H9 (cell line): Measurements from ENCODE around the gene PPP2R2B. TPM values are rescaled to one million over a fixed set of nuclear protein-coding genes. Genes with fewer than 3 reads are reported as not detected.

Source experiments
- DNase-seq: peaks from one replicate; pipeline ENCODE4 v3.0.0-alpha.2; 2017
- H2AFZ ChIP-seq: one replicate; pipeline ENCODE4 v1.6.1; 2013; ENCODE audit warnings: mild to moderate bottlenecking, low read length, control low read depth, moderate library complexity
- H2AK5ac ChIP-seq: 2 replicates; pipeline ENCODE4 v1.6.1; 2013; ENCODE audit warnings: low read length, control low read depth, mixed read lengths; ENCODE audit not compliant: insufficient read length
- H2BK120ac ChIP-seq: one replicate; pipeline ENCODE4 v1.6.1; 2013; ENCODE audit warnings: low read depth, mild to moderate bottlenecking, low read length, control low read depth, inconsistent platforms; ENCODE audit not compliant: poor library complexity, severe bottlenecking
- H2BK12ac ChIP-seq: 2 replicates; pipeline ENCODE4 v1.6.1; 2013; ENCODE audit warnings: low read length, control low read depth, mixed read lengths, low read depth; ENCODE audit not compliant: insufficient read length
- H2BK15ac ChIP-seq: 2 replicates; pipeline ENCODE4 v1.6.1; 2013; ENCODE audit warnings: low read depth, low read length, control low read depth
- H2BK20ac ChIP-seq: one replicate; pipeline ENCODE4 v1.6.1; 2013; ENCODE audit warnings: low read depth, mild to moderate bottlenecking, low read length, control low read depth, inconsistent platforms; ENCODE audit not compliant: poor library complexity, severe bottlenecking
- H2BK5ac ChIP-seq: 2 replicates; pipeline ENCODE4 v1.6.1; 2013; ENCODE audit warnings: low read length, control low read depth, mixed read lengths; ENCODE audit not compliant: insufficient read length
- H3K14ac ChIP-seq: 2 replicates; pipeline ENCODE4 v1.6.1; 2013; ENCODE audit warnings: low read length, control low read depth; ENCODE audit not compliant: insufficient read depth
- H3K18ac ChIP-seq: 2 replicates; pipeline ENCODE4 v1.6.1; 2013; ENCODE audit warnings: low read depth, mild to moderate bottlenecking, mixed read lengths, low read length, control low read depth; ENCODE audit not compliant: insufficient read length
- H3K23ac ChIP-seq: 2 replicates; pipeline ENCODE4 v1.6.1; 2013; ENCODE audit warnings: low read length, control low read depth, mixed read lengths, low read depth; ENCODE audit not compliant: insufficient read length
- H3K23me2 ChIP-seq: 2 replicates; pipeline ENCODE4 v1.6.1; 2013; ENCODE audit warnings: low read depth, mild to moderate bottlenecking, mixed read lengths, low read length, control low read depth; ENCODE audit not compliant: insufficient read length, poor library complexity, severe bottlenecking
- H3K27ac ChIP-seq: 2 replicates; pipeline ENCODE4 v1.5.1; 2013; ENCODE audit warnings: low read length, control low read depth, mixed read lengths, low read depth; ENCODE audit not compliant: insufficient read length
- H3K27me3 ChIP-seq: 2 replicates; pipeline ENCODE4 v1.6.1; 2013; ENCODE audit warnings: low read length, control low read depth, inconsistent platforms; ENCODE audit not compliant: insufficient read depth
- H3K4ac ChIP-seq: 2 replicates; pipeline ENCODE4 v1.6.1; 2013; ENCODE audit warnings: low read depth, mild to moderate bottlenecking, control low read depth, inconsistent platforms, low read length, moderate library complexity
- H3K4me1 ChIP-seq: 2 replicates; pipeline ENCODE4 v1.6.1; 2013; ENCODE audit warnings: low read length, control low read depth, inconsistent platforms; ENCODE audit not compliant: insufficient read depth
- H3K4me2 ChIP-seq: 2 replicates; pipeline ENCODE4 v1.6.1; 2013; ENCODE audit warnings: low read length, control low read depth, mixed read lengths; ENCODE audit not compliant: insufficient read length, insufficient read depth
- H3K56ac ChIP-seq: 2 replicates; pipeline ENCODE4 v1.6.1; 2013; ENCODE audit warnings: low read depth, mild to moderate bottlenecking, mixed read lengths, low read length, control low read depth; ENCODE audit not compliant: insufficient read length
- H3K79me1 ChIP-seq: 2 replicates; pipeline ENCODE4 v1.6.1; 2013; ENCODE audit warnings: low read depth, mild to moderate bottlenecking, moderate library complexity, low read length, control low read depth, inconsistent platforms; ENCODE audit not compliant: insufficient read depth, poor library complexity, severe bottlenecking
- H3K79me2 ChIP-seq: 2 replicates; pipeline ENCODE4 v1.6.1; 2013; ENCODE audit warnings: low read length, control low read depth, inconsistent platforms; ENCODE audit not compliant: insufficient read depth
- H3K9ac ChIP-seq: 2 replicates; pipeline ENCODE4 v1.6.1; 2013; ENCODE audit warnings: low read length, control low read depth, mixed read lengths; ENCODE audit not compliant: insufficient read length; ENCODE audit errors: extremely low read depth
- H3K9me3 ChIP-seq: one replicate; pipeline ENCODE4 v1.6.1; 2013; ENCODE audit warnings: low read depth, low read length, inconsistent platforms; ENCODE audit not compliant: control insufficient read depth
- H3T11ph ChIP-seq: one replicate; pipeline ENCODE4 v1.6.1; 2013; ENCODE audit warnings: mild to moderate bottlenecking, low read length, control low read depth, inconsistent platforms
- H4K20me1 ChIP-seq: one replicate; pipeline ENCODE4 v1.6.1; 2013; ENCODE audit not compliant: control insufficient read depth, insufficient read length, insufficient read depth
- H4K5ac ChIP-seq: 2 replicates; pipeline ENCODE4 v1.6.1; 2013; ENCODE audit warnings: low read depth, mild to moderate bottlenecking, mixed read lengths, low read length, control low read depth; ENCODE audit not compliant: insufficient read length
- H4K8ac ChIP-seq: replicated peaks from 2 replicates; pipeline ENCODE4 v1.6.1; 2013; ENCODE audit warnings: low read length, control low read depth, mixed read lengths, low read depth; ENCODE audit not compliant: insufficient read length
- H4K91ac ChIP-seq: 2 replicates; pipeline ENCODE4 v1.6.1; 2013; ENCODE audit warnings: low read depth, mild to moderate bottlenecking, moderate library complexity, mixed read lengths, low read length, control low read depth; ENCODE audit not compliant: insufficient read length
- H3K27ac Mint-ChIP-seq, 3 experiments: 2 replicates in 2 of 3; 3 replicates in 1 of 3; pipeline ENCODE4 v1.8.0; 2020 to 2021; ENCODE audit warnings: mixed read lengths in 3 of 3, mild to moderate bottlenecking in 1 of 3, moderate library complexity in 1 of 3
- H3K27me3 Mint-ChIP-seq: 2 replicates; pipeline ENCODE4 v1.8.0; 2021; ENCODE audit warnings: low read depth, mild to moderate bottlenecking, moderate library complexity, mixed read lengths
- H3K36me3 Mint-ChIP-seq, 3 experiments: 2 replicates in 2 of 3; 3 replicates in 1 of 3; pipeline ENCODE4 v1.8.0; 2020 to 2021; ENCODE audit warnings: low read depth in 3 of 3, mixed read lengths in 3 of 3; ENCODE audit not compliant: insufficient read depth in 1 of 3
- H3K4me1 Mint-ChIP-seq, 2 experiments: 2 replicates each; pipeline ENCODE4 v1.8.0; 2020; ENCODE audit warnings: mixed read lengths in 2 of 2
- H3K4me3 Mint-ChIP-seq, 2 experiments: 2 replicates in 1 of 2; 3 replicates in 1 of 2; pipeline ENCODE4 v1.8.0; 2020 to 2021; ENCODE audit warnings: mild to moderate bottlenecking in 2 of 2, mixed read lengths in 2 of 2, moderate library complexity in 1 of 2
- H3K9me3 Mint-ChIP-seq, 2 experiments: 2 replicates in 1 of 2; 3 replicates in 1 of 2; pipeline ENCODE4 v1.8.0; 2020; ENCODE audit warnings: mild to moderate bottlenecking in 2 of 2, mixed read lengths in 2 of 2, moderate library complexity in 1 of 2
- WGBS: extraction: QIAGEN DNeasy Blood & Tissue Kit; methylation state at CpG from one replicate; pipeline ENCODE4 v1.1.7; 2013; ENCODE audit warnings: missing lambda C conversion rate, low lambda C conversion rate, mixed read lengths; ENCODE audit not compliant: insufficient read length; ENCODE audit errors: extremely low coverage; 5-methylcytosine and 5-hydroxymethylcytosine counted together
- total RNA-seq: library from RNA; stranded (reverse); gene quantifications from 2 replicates; pipeline ENCODE4 v1.2.1, GENCODE V29; 2021
- TF ChIP-seq, protein P1 (sequence below): fragments of 200-600 bp; sonication (generic); conservative IDR thresholded peaks from 3 replicates; pipeline ENCODE4 v1.8.0; 2021; ENCODE audit warnings: antibody characterized with exemption, mild to moderate bottlenecking

The PPP2R2B gene
- total RNA-seq, 1 experiment from 2014 or later, result 14.3 TPM

DNA sequence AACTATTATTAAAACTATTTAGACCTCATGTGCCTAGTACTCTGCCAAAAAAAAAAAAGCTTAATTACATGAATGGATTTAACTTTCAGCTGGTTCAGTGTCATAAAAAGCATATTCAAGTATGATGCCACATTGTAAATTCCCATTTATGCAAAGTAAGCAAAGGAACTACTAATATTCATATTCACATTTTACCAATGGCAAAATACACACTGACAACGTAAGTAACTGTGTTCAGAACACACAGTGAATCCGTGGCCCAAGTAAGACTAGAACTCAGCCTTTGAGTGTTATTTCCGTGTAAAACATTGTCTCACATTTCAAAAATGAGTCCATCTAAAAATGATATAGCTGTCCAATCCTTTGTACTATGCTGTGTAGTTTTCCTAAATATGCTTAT lies 56.8 kb downstream of the PPP2R2B start:
- Histone ChIP-seq H3K79me1 (no peaks in the 10 kb centered on the region), H3K4me2 (no peak overlapping the region), H3K23ac (no peak overlapping the region), H3K23me2 (no peaks in the 10 kb centered on the region), H2AK5ac (no peak overlapping the region), H3T11ph (no peak overlapping the region), H3K56ac (no peak overlapping the region), H3K9ac (no peak overlapping the region), H2BK20ac (no peak overlapping the region), H3K79me2 (no peaks in the 10 kb centered on the region), H3K18ac (no peak overlapping the region), H3K27me3 (no peaks in the 10 kb centered on the region), H4K8ac (no peak overlapping the region), H4K5ac (no peak overlapping the region), H2BK15ac (no peak overlapping the region), H2BK12ac (no peak overlapping the region), H4K20me1 (no peaks in the 10 kb centered on the region), H2BK120ac (no peak overlapping the region), H4K91ac (no peak overlapping the region), H2AFZ (no peak overlapping the region), H3K27ac (no peak overlapping the region), H2BK5ac (no peak overlapping the region), H3K4me1 (peaks cover 6% of the 10 kb centered on the region; the same call in 1 of the 2 replicates), H3K4ac (no peak overlapping the region), H3K14ac (no peak overlapping the region), H3K9me3 (no peaks in the 10 kb centered on the region)
- TF ChIP-seq, protein P1, sequence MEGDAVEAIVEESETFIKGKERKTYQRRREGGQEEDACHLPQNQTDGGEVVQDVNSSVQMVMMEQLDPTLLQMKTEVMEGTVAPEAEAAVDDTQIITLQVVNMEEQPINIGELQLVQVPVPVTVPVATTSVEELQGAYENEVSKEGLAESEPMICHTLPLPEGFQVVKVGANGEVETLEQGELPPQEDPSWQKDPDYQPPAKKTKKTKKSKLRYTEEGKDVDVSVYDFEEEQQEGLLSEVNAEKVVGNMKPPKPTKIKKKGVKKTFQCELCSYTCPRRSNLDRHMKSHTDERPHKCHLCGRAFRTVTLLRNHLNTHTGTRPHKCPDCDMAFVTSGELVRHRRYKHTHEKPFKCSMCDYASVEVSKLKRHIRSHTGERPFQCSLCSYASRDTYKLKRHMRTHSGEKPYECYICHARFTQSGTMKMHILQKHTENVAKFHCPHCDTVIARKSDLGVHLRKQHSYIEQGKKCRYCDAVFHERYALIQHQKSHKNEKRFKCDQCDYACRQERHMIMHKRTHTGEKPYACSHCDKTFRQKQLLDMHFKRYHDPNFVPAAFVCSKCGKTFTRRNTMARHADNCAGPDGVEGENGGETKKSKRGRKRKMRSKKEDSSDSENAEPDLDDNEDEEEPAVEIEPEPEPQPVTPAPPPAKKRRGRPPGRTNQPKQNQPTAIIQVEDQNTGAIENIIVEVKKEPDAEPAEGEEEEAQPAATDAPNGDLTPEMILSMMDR, result no peak
- Mint-ChIP-seq H3K27me3 (no peaks in the 10 kb centered on the region), H3K27ac (no peak overlapping the region), H3K9me3 (no peaks in the 10 kb centered on the region), H3K4me1 (peaks cover 10 to 12% of the 10 kb centered on the region in 2 experiments), H3K4me3 (no peak overlapping the region), H3K36me3 (no peaks in the 10 kb centered on the region)
- no CpG with 5 or more reads among the region's 3 CpGs for WGBS
- no peak for DNase-seq
